H1 (cell line): ENCODE results near the gene RHBDD2.

ENCODE experiments used
- CEBPB ChIP-seq: IDR thresholded peaks from 2 replicates; pipeline ENCODE4 v1.6.1; 2012; ENCODE audit warnings: low read depth, low read length
- EZH2 ChIP-seq: fragments of 200-600 bp; sonication (generic); IDR thresholded peaks from 2 replicates; pipeline ENCODE4 v1.7.1; 2012; ENCODE audit warnings: low read depth, mild to moderate bottlenecking, moderate library complexity, low read length, inconsistent platforms; ENCODE audit not compliant: severe bottlenecking
- GABPA ChIP-seq: IDR thresholded peaks from 2 replicates; pipeline ENCODE4 v1.6.1; 2011; ENCODE audit warnings: mild to moderate bottlenecking, low read length, moderate library complexity, borderline replicate concordance; ENCODE audit not compliant: insufficient read depth
- GTF2F1 ChIP-seq: IDR thresholded peaks from 2 replicates; pipeline ENCODE4 v1.6.1; 2012; ENCODE audit warnings: low read depth, low read length, improper control_type of control experiment, borderline replicate concordance
- MAFK ChIP-seq: IDR thresholded peaks from 2 replicates; pipeline ENCODE4 v1.6.1; 2012; ENCODE audit warnings: low read depth, mild to moderate bottlenecking, improper control_type of control experiment, low read length
- POLR2A ChIP-seq, 2 experiments: IDR thresholded peaks; 1 replicate in 1 of 2; 2 replicates in 1 of 2; pipeline ENCODE4 v1.6.1; 2011; ENCODE audit warnings: low read depth in 2 of 2, low read length in 2 of 2, mild to moderate bottlenecking in 2 of 2; ENCODE audit errors: control extremely low read depth in 1 of 2
- RBBP5 ChIP-seq: IDR thresholded peaks from 2 replicates; pipeline ENCODE4 v1.7.1; 2012; ENCODE audit warnings: low read depth, mild to moderate bottlenecking, inconsistent platforms, low read length, moderate library complexity, borderline replicate concordance
- TF ChIP-seq, protein P1 (sequence below), 3 experiments: IDR thresholded peaks; 1 replicate in 2 of 3; 2 replicates in 1 of 3; pipeline versions ENCODE4 v1.5.1 to v1.6.1; 2011; ENCODE audit warnings: low read length in 3 of 3, mild to moderate bottlenecking in 3 of 3, inconsistent platforms in 2 of 3, low read depth in 1 of 3, moderate library complexity in 1 of 3; ENCODE audit not compliant: insufficient read depth in 1 of 3; ENCODE audit errors: control extremely low read depth in 1 of 3
- TF ChIP-seq, protein P2 (sequence below): IDR thresholded peaks from 2 replicates; pipeline ENCODE4 v1.6.1; 2012; ENCODE audit warnings: inconsistent platforms

DNA sequence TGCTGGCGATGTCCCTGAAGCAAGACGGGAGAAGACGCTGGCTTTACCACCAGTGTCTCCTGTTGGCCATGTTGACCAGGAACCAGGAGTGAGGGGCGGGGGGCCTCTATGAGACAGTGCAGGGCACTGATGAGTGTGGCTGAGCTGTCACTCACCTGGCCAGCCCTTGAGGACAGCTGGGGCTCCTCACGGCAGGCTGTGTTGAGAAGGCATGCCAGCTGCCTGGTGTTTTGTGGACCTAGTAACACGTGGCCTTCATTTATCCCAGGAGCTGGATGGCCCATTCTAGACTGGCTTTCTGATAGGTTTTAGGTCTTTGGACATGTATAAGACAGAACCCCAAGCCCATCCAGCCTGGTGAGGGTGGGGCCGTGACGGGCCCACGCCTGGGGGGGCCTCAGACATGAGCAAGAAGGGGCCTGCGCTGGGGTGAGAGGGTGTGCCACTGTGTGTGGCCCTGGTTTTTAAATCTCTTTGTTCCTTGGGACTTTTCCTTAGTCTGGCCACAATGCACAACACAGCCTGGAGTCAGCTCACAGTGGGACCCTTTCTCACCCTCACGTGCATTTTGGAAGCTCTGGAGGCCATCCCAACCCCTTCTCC is 10.5 kb downstream of the RHBDD2 start:
- TF ChIP-seq, protein P1, sequence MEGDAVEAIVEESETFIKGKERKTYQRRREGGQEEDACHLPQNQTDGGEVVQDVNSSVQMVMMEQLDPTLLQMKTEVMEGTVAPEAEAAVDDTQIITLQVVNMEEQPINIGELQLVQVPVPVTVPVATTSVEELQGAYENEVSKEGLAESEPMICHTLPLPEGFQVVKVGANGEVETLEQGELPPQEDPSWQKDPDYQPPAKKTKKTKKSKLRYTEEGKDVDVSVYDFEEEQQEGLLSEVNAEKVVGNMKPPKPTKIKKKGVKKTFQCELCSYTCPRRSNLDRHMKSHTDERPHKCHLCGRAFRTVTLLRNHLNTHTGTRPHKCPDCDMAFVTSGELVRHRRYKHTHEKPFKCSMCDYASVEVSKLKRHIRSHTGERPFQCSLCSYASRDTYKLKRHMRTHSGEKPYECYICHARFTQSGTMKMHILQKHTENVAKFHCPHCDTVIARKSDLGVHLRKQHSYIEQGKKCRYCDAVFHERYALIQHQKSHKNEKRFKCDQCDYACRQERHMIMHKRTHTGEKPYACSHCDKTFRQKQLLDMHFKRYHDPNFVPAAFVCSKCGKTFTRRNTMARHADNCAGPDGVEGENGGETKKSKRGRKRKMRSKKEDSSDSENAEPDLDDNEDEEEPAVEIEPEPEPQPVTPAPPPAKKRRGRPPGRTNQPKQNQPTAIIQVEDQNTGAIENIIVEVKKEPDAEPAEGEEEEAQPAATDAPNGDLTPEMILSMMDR (IDR thresholded peaks at IDR 0.05; ENCODE audit: control extremely low read depth in 1 of 3, insufficient read depth in 1 of 3, low read depth in 1 of 3, low read length in 3 of 3) = no peak
- TF ChIP-seq EZH2 (no peak), POLR2A (IDR thresholded peaks at IDR 0.05; ENCODE audit: control extremely low read depth in 1 of 2, low read depth in 2 of 2, low read length in 2 of 2) (no peak), CEBPB (no peak), MAFK (no peak), GABPA (no peak), RBBP5 (no peak), GTF2F1 (no peak)
- TF ChIP-seq, protein P2, sequence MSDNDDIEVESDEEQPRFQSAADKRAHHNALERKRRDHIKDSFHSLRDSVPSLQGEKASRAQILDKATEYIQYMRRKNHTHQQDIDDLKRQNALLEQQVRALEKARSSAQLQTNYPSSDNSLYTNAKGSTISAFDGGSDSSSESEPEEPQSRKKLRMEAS = no peak
